22Rv1 (cell line): ENCODE measurements around the gene PLXNA4.

Experiments
- ZFX ChIP-seq: fragments of 450-650 bp; IDR thresholded peaks from 2 replicates; pipeline ENCODE4 v1.6.1; 2017; ENCODE audit warnings: antibody characterized with exemption, borderline replicate concordance
- TF ChIP-seq, protein P1 (sequence below): fragments of 450-650 bp; IDR thresholded peaks from 2 replicates; pipeline ENCODE4 v1.5.1; 2017; ENCODE audit warnings: mild to moderate bottlenecking

DNA sequence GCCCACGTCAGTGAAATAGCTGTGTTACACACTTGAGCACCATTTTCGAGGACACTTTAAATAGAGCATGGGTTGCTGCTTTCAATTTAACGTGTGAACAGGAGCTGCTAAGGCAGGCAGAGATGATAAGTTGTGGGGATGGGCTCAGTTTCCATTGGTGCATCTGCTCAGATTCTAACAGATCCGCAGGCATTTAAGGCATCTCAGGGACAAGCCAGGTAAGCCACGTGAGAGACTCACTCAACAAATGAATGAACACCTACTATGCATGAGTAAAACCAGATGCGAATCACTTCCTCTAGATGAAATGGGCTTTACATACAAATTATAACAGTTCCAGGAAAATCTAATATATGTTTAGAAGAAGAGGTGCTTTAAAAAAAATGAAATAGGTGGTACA, 34.6 kb downstream of the PLXNA4 start:
- TF ChIP-seq, protein P1, sequence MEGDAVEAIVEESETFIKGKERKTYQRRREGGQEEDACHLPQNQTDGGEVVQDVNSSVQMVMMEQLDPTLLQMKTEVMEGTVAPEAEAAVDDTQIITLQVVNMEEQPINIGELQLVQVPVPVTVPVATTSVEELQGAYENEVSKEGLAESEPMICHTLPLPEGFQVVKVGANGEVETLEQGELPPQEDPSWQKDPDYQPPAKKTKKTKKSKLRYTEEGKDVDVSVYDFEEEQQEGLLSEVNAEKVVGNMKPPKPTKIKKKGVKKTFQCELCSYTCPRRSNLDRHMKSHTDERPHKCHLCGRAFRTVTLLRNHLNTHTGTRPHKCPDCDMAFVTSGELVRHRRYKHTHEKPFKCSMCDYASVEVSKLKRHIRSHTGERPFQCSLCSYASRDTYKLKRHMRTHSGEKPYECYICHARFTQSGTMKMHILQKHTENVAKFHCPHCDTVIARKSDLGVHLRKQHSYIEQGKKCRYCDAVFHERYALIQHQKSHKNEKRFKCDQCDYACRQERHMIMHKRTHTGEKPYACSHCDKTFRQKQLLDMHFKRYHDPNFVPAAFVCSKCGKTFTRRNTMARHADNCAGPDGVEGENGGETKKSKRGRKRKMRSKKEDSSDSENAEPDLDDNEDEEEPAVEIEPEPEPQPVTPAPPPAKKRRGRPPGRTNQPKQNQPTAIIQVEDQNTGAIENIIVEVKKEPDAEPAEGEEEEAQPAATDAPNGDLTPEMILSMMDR: no peak
- no peak for TF ChIP-seq ZFX
